ENCODE results near the gene PGAP1. TPM values are rescaled to one million over a fixed set of nuclear protein-coding genes. Genes with fewer than 3 reads are reported as not detected.

PGAP1 gene
- total RNA-seq, 1 donor from 2014 or later = 12.0 TPM

DNA sequence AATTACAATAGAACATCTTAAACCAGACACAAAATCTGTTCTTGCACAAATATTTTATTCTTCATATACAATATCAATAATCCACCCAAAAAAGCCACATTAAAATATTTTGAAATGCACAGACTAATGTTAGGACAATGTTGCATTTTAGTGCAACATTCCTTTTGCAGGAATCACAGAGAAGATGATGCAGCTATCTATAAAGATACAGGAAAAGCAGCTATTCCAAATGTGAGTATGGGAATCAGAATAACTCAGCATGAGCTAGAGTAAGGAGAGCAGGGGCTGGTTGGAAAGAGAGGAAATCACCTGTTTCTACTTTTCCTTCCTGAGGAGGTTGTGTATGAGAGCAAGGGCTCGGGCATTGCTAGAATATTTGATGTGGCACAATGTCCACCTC is 122.1 kb downstream of the PGAP1 start:
- H3K27me3 ChIP-seq (ENCODE audit: low read depth) = no peaks in the 10 kb centered on the region
- H3K36me3 ChIP-seq = no peaks in the 10 kb centered on the region
- ATAC-seq = no peak
- intact Hi-C loops (cut with DNase I) = no loop called here
- TF ChIP-seq, protein P1, sequence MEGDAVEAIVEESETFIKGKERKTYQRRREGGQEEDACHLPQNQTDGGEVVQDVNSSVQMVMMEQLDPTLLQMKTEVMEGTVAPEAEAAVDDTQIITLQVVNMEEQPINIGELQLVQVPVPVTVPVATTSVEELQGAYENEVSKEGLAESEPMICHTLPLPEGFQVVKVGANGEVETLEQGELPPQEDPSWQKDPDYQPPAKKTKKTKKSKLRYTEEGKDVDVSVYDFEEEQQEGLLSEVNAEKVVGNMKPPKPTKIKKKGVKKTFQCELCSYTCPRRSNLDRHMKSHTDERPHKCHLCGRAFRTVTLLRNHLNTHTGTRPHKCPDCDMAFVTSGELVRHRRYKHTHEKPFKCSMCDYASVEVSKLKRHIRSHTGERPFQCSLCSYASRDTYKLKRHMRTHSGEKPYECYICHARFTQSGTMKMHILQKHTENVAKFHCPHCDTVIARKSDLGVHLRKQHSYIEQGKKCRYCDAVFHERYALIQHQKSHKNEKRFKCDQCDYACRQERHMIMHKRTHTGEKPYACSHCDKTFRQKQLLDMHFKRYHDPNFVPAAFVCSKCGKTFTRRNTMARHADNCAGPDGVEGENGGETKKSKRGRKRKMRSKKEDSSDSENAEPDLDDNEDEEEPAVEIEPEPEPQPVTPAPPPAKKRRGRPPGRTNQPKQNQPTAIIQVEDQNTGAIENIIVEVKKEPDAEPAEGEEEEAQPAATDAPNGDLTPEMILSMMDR (IDR thresholded peaks at IDR 0.05) = no peak
- no peak overlapping the region for H3K4me3 ChIP-seq
- no peaks in the 10 kb centered on the region for H3K9me3 ChIP-seq
- H3K27ac ChIP-seq = no peak overlapping the region
- no peak for DNase-seq
- H3K4me1 ChIP-seq = peaks cover 6% of the 10 kb centered on the region

DNA sequence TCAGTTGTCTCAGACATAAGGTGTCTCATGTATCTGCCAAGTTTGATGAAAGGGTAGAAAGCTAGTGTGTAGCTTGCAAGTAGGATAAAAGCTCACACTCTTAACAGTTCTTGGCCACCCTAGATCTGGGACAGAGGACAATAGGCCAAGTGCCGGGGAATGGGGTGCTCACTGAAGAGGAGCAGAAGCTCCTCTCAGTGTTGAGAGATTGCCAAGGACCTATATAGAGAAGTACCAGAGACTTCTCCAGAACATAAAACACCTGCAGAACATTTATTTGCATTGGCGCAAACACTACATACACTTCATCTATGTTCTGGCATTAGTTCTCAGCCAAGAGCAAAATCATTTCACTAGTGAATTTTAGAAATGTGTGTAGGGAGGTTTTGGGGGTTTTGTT is 124.1 kb downstream of the PGAP1 start:
- Histone ChIP-seq H3K27me3 (ENCODE audit: low read depth) (no peaks in the 10 kb centered on the region), H3K4me3 (no peak overlapping the region), H3K9me3 (no peaks in the 10 kb centered on the region), H3K36me3 (peaks cover 6% of the 10 kb centered on the region), H3K27ac (no peak overlapping the region), H3K4me1 (peaks cover 15% of the 10 kb centered on the region)
- no peak for ATAC-seq
- intact Hi-C loops (cut with DNase I) = no loop called here
- no peak for DNase-seq
- TF ChIP-seq, protein P1 (IDR thresholded peaks at IDR 0.05) = no peak

DNA sequence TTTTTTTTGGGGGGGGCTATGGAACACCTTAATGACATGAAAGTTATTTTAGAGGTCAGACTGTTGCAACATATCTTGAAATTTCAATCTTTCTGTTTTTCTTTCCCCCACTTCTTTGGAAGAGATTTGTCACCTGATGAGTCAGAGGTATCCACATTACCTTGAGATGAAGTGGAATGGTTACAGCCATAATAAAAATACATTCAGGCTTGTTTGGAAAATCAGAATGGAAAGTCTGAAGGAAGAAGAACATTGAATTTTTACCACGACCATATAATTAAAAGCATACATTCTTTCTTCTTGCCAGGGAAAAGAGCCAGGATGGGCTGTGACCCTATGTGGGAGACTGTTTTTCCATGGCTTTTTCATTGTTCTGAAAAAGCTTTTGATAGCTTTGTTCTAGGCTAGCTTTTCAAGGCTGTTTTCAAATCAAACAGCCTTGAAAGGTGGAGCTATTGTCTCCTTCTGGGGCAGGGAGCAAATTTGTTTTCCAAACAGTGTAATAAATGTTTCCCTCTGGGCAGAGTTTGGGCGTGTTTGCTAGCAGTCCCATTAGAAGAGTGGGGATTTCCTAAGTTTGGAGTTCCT is 124.7 kb downstream of the PGAP1 start:
- no peaks in the 10 kb centered on the region for H3K27me3 ChIP-seq (ENCODE audit: low read depth)
- no peaks in the 10 kb centered on the region for H3K9me3 ChIP-seq
- no peak overlapping the region for H3K27ac ChIP-seq
- ATAC-seq (no peak), DNase-seq (no peak)
- intact Hi-C loops (cut with DNase I) = no loop called here
- TF ChIP-seq, protein P1 (IDR thresholded peaks at IDR 0.05) = no peak
- H3K36me3 ChIP-seq = peaks cover 12% of the 10 kb centered on the region
- H3K4me3 ChIP-seq = no peak overlapping the region
- peaks cover 15% of the 10 kb centered on the region for H3K4me1 ChIP-seq

DNA sequence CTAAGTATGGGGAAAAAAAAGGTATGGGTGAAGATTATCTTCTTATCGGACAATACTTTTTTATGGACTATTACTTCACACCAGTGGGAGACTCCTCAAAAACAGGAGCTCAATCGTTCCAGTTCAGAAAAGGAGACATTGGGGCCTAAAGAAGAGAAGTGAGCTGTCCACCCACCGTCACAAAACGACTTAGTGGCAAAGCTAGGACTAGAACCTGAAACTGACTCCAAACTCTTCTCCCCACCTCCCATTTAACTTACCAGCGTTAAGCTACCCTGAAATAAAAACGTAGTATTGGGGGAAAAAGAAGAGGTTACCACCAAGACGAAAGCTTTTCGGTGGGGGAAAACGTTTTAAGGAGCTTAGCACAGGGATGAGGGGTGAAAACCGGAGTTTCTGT is 127.5 kb downstream of the PGAP1 start:
- intact Hi-C loops (cut with DNase I) = no loop called here
- TF ChIP-seq, protein P1 (IDR thresholded peaks at IDR 0.05) = no peak

DNA sequence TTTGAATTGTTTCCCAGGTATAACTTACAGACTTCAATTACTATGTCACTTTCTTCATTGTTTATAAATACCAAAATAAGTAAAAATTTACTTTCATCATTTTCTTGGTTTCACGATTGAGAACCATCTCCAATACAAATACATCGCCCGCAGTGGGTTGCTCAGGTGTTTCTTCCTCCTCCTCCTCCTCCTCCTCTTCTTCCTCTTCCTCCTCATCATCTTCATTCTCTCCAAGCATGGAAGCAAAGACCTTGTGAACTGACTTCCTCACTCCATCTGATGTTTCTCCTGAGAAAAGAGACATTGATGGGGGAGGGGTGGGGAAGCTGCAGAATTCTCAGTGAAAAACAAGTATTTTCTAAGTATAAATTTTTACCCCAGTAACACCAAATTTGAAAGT is 133.6 kb downstream of the PGAP1 start:
- Histone ChIP-seq H3K36me3 (peaks cover 96% of the 10 kb centered on the region), H3K27me3 (ENCODE audit: low read depth) (no peaks in the 10 kb centered on the region), H3K9me3 (no peaks in the 10 kb centered on the region), H3K4me3 (no peak overlapping the region), H3K4me1 (no peaks in the 10 kb centered on the region), H3K27ac (no peak overlapping the region)
- intact Hi-C loops (cut with DNase I) = no loop called here
- ATAC-seq (no peak), DNase-seq (no peak)
- TF ChIP-seq, protein P1 (IDR thresholded peaks at IDR 0.05) = no peak

More for the DNA sequence above, 127.5 kb downstream of the PGAP1 start:
- ATAC-seq (peak in 1 of 2 donors; percentile 5), DNase-seq (no peak)
- peak overlapping the region; percentile 78 for H3K4me3 ChIP-seq
- H3K36me3 ChIP-seq = peaks cover 37% of the 10 kb centered on the region
- H3K27ac ChIP-seq = peak overlapping the region; percentile 79
- no peaks in the 10 kb centered on the region for H3K27me3 ChIP-seq (ENCODE audit: low read depth)
- H3K9me3 ChIP-seq = no peaks in the 10 kb centered on the region
- H3K4me1 ChIP-seq = peaks cover 15% of the 10 kb centered on the region

Measured in lower lobe of right lung (tissue), 2 donors.